ENCODE measurements around the gene RHCG.

The RHCG gene

GRCh38 chr15:89500397-89501270 is 4.3 kb upstream of the RHCG start:
- Histone ChIP-seq H3K36me3 (ENCODE audit: low read depth) (no peaks in the 10 kb centered on the region), H3K9me3 (ENCODE audit: severe bottlenecking) (no peaks in the 10 kb centered on the region), H3K4me3 (ENCODE audit: severe bottlenecking) (no peak overlapping the region), H3K4me1 (ENCODE audit: insufficient read depth, poor library complexity, severe bottlenecking) (peaks cover 23% of the 10 kb centered on the region), H3K27ac (ENCODE audit: poor library complexity, severe bottlenecking) (no peak overlapping the region), H3K27me3 (ENCODE audit: insufficient read depth, poor library complexity, severe bottlenecking) (no peaks in the 10 kb centered on the region)
- TF ChIP-seq, protein P1, sequence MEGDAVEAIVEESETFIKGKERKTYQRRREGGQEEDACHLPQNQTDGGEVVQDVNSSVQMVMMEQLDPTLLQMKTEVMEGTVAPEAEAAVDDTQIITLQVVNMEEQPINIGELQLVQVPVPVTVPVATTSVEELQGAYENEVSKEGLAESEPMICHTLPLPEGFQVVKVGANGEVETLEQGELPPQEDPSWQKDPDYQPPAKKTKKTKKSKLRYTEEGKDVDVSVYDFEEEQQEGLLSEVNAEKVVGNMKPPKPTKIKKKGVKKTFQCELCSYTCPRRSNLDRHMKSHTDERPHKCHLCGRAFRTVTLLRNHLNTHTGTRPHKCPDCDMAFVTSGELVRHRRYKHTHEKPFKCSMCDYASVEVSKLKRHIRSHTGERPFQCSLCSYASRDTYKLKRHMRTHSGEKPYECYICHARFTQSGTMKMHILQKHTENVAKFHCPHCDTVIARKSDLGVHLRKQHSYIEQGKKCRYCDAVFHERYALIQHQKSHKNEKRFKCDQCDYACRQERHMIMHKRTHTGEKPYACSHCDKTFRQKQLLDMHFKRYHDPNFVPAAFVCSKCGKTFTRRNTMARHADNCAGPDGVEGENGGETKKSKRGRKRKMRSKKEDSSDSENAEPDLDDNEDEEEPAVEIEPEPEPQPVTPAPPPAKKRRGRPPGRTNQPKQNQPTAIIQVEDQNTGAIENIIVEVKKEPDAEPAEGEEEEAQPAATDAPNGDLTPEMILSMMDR (IDR thresholded peaks at IDR 0.05; ENCODE audit: poor library complexity, severe bottlenecking) = peak; percentile 81
- ATAC-seq (ENCODE audit: low read depth) = no peak
- peak; percentile 51 for DNase-seq (ENCODE audit: low spot score)

- DNase-seq (ENCODE audit: low spot score) (peak; percentile 69), ATAC-seq (ENCODE audit: low read depth) (no peak)
- peak overlapping the region; percentile 83 for H3K27ac ChIP-seq (ENCODE audit: poor library complexity, severe bottlenecking)
- H3K36me3 ChIP-seq (ENCODE audit: low read depth) = no peaks in the 10 kb centered on the region
- H3K4me1 ChIP-seq (ENCODE audit: insufficient read depth, poor library complexity, severe bottlenecking) = peaks cover 23% of the 10 kb centered on the region
- no peaks in the 10 kb centered on the region for H3K27me3 ChIP-seq (ENCODE audit: insufficient read depth, poor library complexity, severe bottlenecking)
- no peak overlapping the region for H3K4me3 ChIP-seq (ENCODE audit: severe bottlenecking)
- TF ChIP-seq, protein P1 (IDR thresholded peaks at IDR 0.05; ENCODE audit: poor library complexity, severe bottlenecking) = no peak
- H3K9me3 ChIP-seq (ENCODE audit: severe bottlenecking) = no peaks in the 10 kb centered on the region
These were observed 2.8 kb upstream of the RHCG start for GRCh38 chr15:89499156-89499555.

DNA sequence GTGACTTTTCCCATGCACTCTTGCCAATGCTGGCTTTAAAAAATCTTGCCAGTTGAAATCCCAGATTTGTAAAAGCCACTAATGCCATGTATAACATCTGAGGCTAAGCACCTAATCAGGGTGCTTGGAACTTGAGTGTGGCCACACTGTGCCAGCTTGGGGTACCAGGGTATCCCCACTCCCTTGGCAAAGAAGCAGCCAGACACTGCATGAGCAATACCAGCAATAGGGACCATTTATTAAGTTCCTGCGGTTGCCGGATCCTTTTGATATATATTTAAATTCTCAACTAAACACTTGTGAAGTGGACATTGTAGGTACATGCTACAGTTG is 2.2 kb upstream of the RHCG start:
- Histone ChIP-seq H3K27ac (ENCODE audit: poor library complexity, severe bottlenecking) (peak overlapping the region; percentile 83), H3K4me3 (ENCODE audit: severe bottlenecking) (no peak overlapping the region), H3K36me3 (ENCODE audit: low read depth) (no peaks in the 10 kb centered on the region), H3K4me1 (ENCODE audit: insufficient read depth, poor library complexity, severe bottlenecking) (peaks cover 19% of the 10 kb centered on the region), H3K9me3 (ENCODE audit: severe bottlenecking) (no peaks in the 10 kb centered on the region), H3K27me3 (ENCODE audit: insufficient read depth, poor library complexity, severe bottlenecking) (no peaks in the 10 kb centered on the region)
- ATAC-seq (ENCODE audit: low read depth) (peak; percentile 44; the same call in 1 of the 3 replicates), DNase-seq (ENCODE audit: low spot score) (no peak)
- TF ChIP-seq, protein P1 (IDR thresholded peaks at IDR 0.05; ENCODE audit: poor library complexity, severe bottlenecking) = no peak

DNA sequence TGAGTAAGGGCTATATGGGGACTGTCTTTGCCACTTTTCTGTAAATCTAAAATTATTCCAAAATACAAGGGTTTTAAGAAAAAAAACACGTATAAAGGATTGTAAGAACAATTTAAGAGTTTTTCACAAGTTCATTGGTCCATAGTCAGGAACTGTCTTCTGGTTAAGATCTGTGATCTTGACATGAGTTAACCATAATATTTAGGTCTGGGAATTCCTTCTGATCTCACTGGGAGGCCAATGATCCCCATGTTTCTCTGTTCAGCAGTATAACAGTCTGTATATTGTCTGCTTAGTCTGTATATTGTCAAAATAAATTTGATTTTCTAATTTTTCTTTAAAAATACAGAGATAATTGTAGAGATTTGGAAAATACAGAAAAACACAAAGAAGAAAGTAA is 848 bp upstream of the RHCG start:
- DNase-seq (ENCODE audit: low spot score) = no peak
- H3K36me3 ChIP-seq (ENCODE audit: low read depth) = no peaks in the 10 kb centered on the region
- TF ChIP-seq, protein P1 (IDR thresholded peaks at IDR 0.05; ENCODE audit: poor library complexity, severe bottlenecking) = no peak

GRCh38 chr15:89495638-89496145 is 691 bp downstream of the RHCG start:
- Histone ChIP-seq H3K4me1 (ENCODE audit: insufficient read depth, poor library complexity, severe bottlenecking) (peaks cover 10% of the 10 kb centered on the region), H3K27ac (ENCODE audit: poor library complexity, severe bottlenecking) (no peak overlapping the region), H3K9me3 (ENCODE audit: severe bottlenecking) (no peaks in the 10 kb centered on the region), H3K27me3 (ENCODE audit: insufficient read depth, poor library complexity, severe bottlenecking) (no peaks in the 10 kb centered on the region), H3K4me3 (ENCODE audit: severe bottlenecking) (no peak overlapping the region), H3K36me3 (ENCODE audit: low read depth) (no peaks in the 10 kb centered on the region)
- TF ChIP-seq, protein P1 (IDR thresholded peaks at IDR 0.05; ENCODE audit: poor library complexity, severe bottlenecking) = no peak
- ATAC-seq (ENCODE audit: low read depth) (no peak), DNase-seq (ENCODE audit: low spot score) (peak; percentile 57)

More for the DNA sequence above, 848 bp upstream of the RHCG start:
- Histone ChIP-seq H3K27me3 (ENCODE audit: insufficient read depth, poor library complexity, severe bottlenecking) (no peaks in the 10 kb centered on the region), H3K27ac (ENCODE audit: poor library complexity, severe bottlenecking) (peak overlapping the region; percentile 83), H3K4me3 (ENCODE audit: severe bottlenecking) (no peak overlapping the region), H3K4me1 (ENCODE audit: insufficient read depth, poor library complexity, severe bottlenecking) (peaks cover 10% of the 10 kb centered on the region), H3K9me3 (ENCODE audit: severe bottlenecking) (no peaks in the 10 kb centered on the region)
- no peak for ATAC-seq (ENCODE audit: low read depth)

Data from RWPE2 (cell line).